Measurements from ENCODE around the gene AUNIP.

DNA sequence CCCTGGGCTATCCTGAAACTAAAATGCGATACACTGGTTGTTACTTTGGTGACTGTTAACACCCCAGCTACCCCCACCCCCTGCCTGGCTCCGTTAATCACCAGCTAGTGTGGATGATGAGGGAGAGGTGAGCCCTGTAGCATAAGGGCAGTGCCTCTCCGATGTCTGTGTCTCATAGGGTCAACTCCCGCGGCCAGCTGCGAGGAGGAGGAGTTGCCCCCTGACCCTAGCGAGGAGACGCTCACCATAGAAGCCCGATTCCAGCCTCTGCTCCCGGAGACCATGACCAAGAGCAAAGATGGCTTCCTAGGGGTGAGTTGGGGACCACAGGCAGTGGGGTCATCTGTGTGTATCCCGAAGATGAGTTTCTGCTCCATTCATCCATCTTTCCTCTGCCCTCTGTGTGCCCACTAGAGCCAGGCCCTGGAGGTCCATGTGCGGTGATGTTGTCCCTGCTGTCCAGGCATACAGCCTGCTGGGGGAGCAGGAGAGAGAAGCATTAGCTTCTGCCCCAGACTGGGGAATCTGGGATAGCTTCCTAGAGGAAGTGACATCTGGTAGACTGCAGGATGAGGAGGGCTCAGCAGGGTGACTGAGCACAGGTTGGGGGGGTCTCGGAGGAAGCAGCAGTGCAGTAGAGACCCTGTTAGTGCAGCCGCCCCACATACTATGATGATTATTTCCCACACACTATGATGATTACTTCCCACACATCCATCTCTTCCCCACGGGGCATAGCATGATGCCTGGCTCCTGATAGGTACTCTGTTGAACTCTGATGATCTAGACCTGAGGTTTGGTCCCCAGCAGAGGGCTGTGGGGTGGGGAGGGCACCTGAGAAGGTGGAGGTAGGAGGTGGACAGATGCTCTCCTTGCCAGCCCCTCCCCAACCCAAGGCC is 54.0 kb downstream of the AUNIP start:
- TF ChIP-seq, protein P1, sequence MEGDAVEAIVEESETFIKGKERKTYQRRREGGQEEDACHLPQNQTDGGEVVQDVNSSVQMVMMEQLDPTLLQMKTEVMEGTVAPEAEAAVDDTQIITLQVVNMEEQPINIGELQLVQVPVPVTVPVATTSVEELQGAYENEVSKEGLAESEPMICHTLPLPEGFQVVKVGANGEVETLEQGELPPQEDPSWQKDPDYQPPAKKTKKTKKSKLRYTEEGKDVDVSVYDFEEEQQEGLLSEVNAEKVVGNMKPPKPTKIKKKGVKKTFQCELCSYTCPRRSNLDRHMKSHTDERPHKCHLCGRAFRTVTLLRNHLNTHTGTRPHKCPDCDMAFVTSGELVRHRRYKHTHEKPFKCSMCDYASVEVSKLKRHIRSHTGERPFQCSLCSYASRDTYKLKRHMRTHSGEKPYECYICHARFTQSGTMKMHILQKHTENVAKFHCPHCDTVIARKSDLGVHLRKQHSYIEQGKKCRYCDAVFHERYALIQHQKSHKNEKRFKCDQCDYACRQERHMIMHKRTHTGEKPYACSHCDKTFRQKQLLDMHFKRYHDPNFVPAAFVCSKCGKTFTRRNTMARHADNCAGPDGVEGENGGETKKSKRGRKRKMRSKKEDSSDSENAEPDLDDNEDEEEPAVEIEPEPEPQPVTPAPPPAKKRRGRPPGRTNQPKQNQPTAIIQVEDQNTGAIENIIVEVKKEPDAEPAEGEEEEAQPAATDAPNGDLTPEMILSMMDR (IDR thresholded peaks at IDR 0.05; ENCODE audit: low read length), result no peak
- TF ChIP-seq EZH2 (optimal IDR thresholded peaks at IDR 0.05; ENCODE audit: low read depth, low read length) (no peak), EZH2phosphoT487 (IDR thresholded peaks at IDR 0.05; ENCODE audit: low read length) (no peak)
